ENCODE measurements around the gene RPS6KL1.
"Not testable (repeated sequence)": the region's sequence is repeated elsewhere in the genome, so short reads cannot be mapped to it uniquely, and the experiment has no call there.

RPS6KL1 gene

DNA sequence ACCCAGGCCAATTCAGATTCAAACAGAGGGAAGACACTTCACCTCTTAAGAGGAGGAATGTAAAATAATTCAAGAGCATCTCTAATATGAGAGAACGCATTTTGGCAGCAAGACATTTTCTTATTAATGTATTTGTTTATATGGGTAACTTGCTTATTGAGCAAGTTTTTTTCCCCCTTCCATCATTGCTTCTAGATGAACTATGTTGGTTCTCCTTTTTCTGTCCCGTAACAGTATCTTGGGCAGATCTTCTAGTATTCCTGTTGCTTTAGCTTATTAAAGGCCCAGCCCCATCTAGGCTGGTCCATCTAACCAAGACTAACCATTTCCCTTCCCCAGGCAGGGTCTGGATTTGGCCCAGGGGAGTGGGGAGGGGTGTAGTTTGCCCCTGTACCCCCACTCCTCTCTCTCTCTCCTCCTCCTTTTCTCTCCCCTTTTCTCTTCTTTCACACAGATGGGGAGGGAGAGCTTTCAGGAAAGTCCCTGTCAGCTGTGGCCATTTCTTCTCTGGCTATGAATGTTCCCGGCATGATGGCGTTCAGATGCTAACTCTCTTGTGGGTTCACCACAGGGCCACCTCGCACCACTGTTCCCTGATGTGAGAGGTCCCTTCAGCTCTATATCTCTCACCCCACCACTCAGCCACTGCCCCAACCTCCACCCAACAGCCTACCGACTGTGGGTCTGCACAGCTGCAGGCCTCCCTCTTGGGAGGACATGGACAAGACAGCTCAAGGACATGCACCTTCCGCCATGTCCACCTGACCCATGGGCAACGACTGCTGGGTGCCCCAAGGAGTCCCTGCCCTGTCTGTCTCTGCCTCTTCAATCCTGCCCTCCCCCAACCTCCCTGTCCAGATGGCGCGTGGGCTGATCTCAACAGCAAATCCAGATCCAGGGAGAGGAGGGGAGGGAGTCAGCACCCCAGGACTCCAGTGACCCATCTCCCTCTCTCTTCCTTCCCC lies 15.8 kb upstream of the RPS6KL1 start:
- no peaks in the 10 kb centered on the region for H3K27me3 ChIP-seq (ENCODE audit: control insufficient read depth, insufficient read depth, low read length)
- no peaks in the 10 kb centered on the region for H3K36me3 ChIP-seq (ENCODE audit: control insufficient read depth, insufficient read depth, low read length)
- H3K4me3 ChIP-seq (ENCODE audit: low read length) = no peak overlapping the region
- no peak overlapping the region for H3K27ac ChIP-seq (ENCODE audit: low read depth, low read length)
- peaks cover 4% of the 10 kb centered on the region for H3K4me1 ChIP-seq (ENCODE audit: control insufficient read depth, insufficient read depth, low read length)
- H3K9ac ChIP-seq (ENCODE audit: low read length) = no peak overlapping the region

DNA sequence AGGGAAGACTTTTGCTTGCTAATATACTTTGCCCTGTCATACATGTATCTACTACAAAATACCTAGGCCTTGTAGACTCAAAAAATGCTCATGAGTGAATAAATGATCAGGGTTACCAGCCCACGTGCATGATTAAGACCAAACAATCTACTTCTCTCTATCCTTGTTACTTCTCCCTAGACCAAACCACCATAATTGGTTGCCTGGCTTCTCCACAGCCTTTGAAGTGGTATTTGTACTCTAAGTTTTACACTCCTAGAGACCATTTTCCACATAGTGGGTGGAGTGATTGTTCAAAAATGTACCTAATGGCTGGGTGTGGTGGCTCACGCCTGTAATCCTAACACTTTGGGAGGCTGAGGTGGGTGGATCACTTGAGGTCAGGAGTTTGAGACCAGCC lies 14.1 kb upstream of the RPS6KL1 start:
- Histone ChIP-seq H3K9ac (ENCODE audit: low read length) (no peak overlapping the region), H3K36me3 (ENCODE audit: control insufficient read depth, insufficient read depth, low read length) (no peaks in the 10 kb centered on the region), H3K4me1 (ENCODE audit: control insufficient read depth, insufficient read depth, low read length) (peaks cover 4% of the 10 kb centered on the region), H3K4me3 (ENCODE audit: low read length) (no peak overlapping the region), H3K27me3 (ENCODE audit: control insufficient read depth, insufficient read depth, low read length) (no peaks in the 10 kb centered on the region), H3K27ac (ENCODE audit: low read depth, low read length) (no peak overlapping the region)

DNA sequence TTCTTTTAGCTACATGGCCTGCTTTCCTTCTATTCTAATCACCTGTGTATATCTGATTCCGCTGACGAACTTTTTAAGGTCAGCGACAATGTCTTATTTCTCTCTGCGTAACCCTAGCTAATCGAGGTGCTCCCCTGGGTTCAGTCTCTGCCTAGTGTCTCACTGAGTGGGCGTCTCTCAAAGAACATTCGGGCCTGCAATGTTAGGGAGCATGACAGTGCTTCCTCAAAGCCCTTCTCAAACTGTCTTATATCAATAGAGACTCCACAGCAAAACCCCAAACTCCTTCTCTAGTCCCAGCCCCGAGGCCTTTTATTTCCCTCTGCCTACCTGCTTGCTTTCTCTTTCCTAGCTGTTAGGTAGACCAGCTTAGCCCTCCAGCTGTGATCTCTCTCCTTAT lies 13.7 kb upstream of the RPS6KL1 start:
- peaks cover 4% of the 10 kb centered on the region for H3K4me1 ChIP-seq (ENCODE audit: control insufficient read depth, insufficient read depth, low read length)
- H3K27me3 ChIP-seq (ENCODE audit: control insufficient read depth, insufficient read depth, low read length) = no peaks in the 10 kb centered on the region
- H3K4me3 ChIP-seq (ENCODE audit: low read length) = no peak overlapping the region
- no peak overlapping the region for H3K9ac ChIP-seq (ENCODE audit: low read length)
- no peak overlapping the region for H3K27ac ChIP-seq (ENCODE audit: low read depth, low read length)
- H3K36me3 ChIP-seq (ENCODE audit: control insufficient read depth, insufficient read depth, low read length) = no peaks in the 10 kb centered on the region

DNA sequence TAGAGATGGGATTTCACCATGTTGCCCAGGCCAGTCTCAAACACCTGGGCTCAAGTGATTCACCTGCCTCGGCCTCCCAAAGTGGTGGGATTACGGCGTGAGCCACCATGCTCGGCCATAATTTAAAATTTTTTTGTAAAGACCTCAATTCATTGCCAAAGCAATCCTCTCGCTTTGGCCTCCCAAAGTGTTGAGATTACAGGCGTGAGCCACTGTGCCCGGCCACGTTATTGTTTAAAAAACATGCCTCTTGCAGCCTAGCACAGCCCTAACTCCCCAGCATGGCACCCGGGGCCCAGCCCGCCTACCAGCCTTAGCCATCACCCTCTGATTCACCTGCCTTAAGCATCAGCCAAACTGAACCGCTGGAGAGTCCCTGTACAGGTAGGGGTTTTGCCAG lies 13.1 kb upstream of the RPS6KL1 start:
- no peak overlapping the region for H3K4me3 ChIP-seq (ENCODE audit: low read length)

DNA sequence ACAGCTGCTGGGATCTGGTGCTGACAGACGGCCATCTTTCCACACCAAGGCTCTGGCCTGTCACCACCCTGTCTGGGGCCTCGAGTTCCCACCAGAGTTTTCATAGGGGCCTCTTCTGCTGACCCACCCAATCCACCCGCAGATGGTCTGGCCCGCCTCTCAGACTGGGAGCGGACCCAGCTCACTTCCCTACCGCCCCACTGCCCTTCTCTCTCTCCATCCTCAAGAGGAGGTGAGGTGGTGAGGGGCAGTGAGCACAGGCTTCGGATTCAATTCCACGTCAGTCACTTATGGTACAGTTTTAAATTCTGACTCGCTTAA lies 12.3 kb upstream of the RPS6KL1 start:
- Histone ChIP-seq H3K36me3 (ENCODE audit: control insufficient read depth, insufficient read depth, low read length) (no peaks in the 10 kb centered on the region), H3K27ac (ENCODE audit: low read depth, low read length) (no peak overlapping the region), H3K4me3 (ENCODE audit: low read length) (no peak overlapping the region), H3K27me3 (ENCODE audit: control insufficient read depth, insufficient read depth, low read length) (no peaks in the 10 kb centered on the region), H3K9ac (ENCODE audit: low read length) (no peak overlapping the region), H3K4me1 (ENCODE audit: control insufficient read depth, insufficient read depth, low read length) (peaks cover 4% of the 10 kb centered on the region)

More for the DNA sequence above, 13.1 kb upstream of the RPS6KL1 start:
- H3K9ac ChIP-seq (ENCODE audit: low read length) = no peak overlapping the region
- H3K27me3 ChIP-seq (ENCODE audit: control insufficient read depth, insufficient read depth, low read length) = no peaks in the 10 kb centered on the region
- H3K4me1 ChIP-seq (ENCODE audit: control insufficient read depth, insufficient read depth, low read length) = peaks cover 4% of the 10 kb centered on the region
- H3K36me3 ChIP-seq (ENCODE audit: control insufficient read depth, insufficient read depth, low read length) = no peaks in the 10 kb centered on the region
- H3K27ac ChIP-seq (ENCODE audit: low read depth, low read length) = no peak overlapping the region

DNA sequence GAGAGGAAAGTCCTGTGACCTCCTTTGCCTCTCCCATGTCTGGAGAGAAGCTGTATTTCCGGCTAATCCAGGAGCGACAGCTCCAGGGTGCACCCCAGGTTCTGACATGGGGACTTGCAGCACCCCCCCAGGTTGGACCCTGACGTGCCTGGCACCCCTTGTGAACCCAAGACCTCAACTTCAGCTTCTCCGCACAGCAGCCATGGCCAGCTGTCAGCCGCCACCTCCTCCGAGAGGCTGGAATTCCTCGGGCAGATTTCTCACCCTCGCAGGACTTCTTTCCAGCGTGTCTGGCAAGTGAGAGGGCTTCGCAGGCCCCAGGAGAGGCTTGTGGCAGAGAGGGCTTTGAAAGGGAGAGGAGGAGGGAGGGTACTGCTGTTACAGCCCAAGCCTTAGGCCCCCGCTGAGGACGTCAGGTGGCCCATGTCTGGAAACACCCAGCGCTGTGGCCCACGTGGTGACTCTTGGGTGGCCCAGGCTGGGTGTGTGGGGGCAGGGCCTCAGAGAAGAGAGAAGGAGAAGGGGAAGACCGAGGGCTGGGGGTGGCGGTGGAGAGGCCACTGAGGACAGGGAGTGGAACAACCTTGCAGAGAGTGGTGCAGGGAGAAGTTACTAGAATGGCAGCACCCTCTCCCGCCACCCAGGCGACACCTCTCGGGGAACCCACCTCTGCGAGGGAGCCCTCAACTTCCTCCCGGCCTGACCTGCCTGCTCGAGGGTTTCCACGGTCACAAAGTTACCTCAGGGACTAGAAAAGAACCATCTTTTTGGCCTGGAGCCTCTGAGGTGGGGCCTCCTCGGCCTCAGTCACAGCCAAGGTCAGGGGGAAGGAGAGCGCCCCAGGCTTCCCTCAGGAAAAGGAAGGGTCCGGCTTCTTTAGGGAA lies 11.7 kb upstream of the RPS6KL1 start:
- Histone ChIP-seq H3K4me3 (ENCODE audit: low read length) (no peak overlapping the region), H3K27ac (ENCODE audit: low read depth, low read length) (no peak overlapping the region), H3K27me3 (ENCODE audit: control insufficient read depth, insufficient read depth, low read length) (no peaks in the 10 kb centered on the region), H3K36me3 (ENCODE audit: control insufficient read depth, insufficient read depth, low read length) (no peaks in the 10 kb centered on the region), H3K9ac (ENCODE audit: low read length) (no peak overlapping the region), H3K4me1 (ENCODE audit: control insufficient read depth, insufficient read depth, low read length) (peaks cover 2% of the 10 kb centered on the region)

DNA sequence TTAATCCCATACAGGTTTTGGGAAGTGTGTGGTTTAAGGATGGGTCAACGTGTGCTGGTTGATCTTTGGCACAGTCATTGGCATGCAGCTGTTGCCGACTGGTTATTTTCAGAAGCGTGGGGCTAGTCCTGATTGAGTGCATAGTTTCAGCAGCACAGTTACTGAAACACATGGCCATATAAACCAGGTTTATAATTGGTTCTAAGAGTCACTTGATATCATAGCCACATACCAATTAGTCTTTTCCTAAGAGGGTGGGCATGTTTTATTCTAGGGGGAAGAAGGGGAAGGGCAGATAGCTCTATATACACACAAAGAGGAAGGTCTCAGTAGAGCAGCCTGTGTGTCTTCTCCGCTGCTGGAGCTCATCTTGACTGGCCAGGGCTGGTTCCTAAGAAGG lies 11.0 kb upstream of the RPS6KL1 start:
- Histone ChIP-seq H3K9ac (ENCODE audit: low read length) (no peak overlapping the region), H3K27ac (ENCODE audit: low read depth, low read length) (no peak overlapping the region)

DNA sequence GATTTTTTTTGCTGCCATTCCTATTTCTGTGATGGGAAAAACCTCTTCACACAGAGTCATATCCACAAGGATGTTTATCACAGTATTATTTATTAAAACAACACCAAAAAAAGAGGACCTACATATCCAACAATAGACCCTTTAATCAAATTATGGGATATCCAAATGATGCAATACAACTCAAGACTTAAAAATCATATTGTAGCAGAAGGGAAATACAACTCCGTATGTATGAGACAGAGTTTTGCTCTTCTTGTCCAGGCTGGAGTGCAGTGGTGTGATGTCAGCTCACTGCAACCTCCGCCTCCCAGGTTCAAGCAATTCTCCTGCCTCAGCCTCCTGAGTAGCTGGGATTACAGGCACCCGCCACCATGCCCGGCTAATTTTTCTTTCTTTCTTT lies 9.9 kb upstream of the RPS6KL1 start:
- not testable (repeated sequence) for H3K27ac ChIP-seq (ENCODE audit: low read depth, low read length); H3K36me3 ChIP-seq (ENCODE audit: control insufficient read depth, insufficient read depth, low read length); H3K9ac ChIP-seq (ENCODE audit: low read length); H3K27me3 ChIP-seq (ENCODE audit: control insufficient read depth, insufficient read depth, low read length); H3K4me3 ChIP-seq (ENCODE audit: low read length); H3K4me1 ChIP-seq (ENCODE audit: control insufficient read depth, insufficient read depth, low read length)

More for the DNA sequence above, 11.0 kb upstream of the RPS6KL1 start:
- Histone ChIP-seq H3K36me3 (ENCODE audit: control insufficient read depth, insufficient read depth, low read length) (no peaks in the 10 kb centered on the region), H3K4me1 (ENCODE audit: control insufficient read depth, insufficient read depth, low read length) (no peaks in the 10 kb centered on the region), H3K4me3 (ENCODE audit: low read length) (no peak overlapping the region), H3K27me3 (ENCODE audit: control insufficient read depth, insufficient read depth, low read length) (no peaks in the 10 kb centered on the region)

DNA sequence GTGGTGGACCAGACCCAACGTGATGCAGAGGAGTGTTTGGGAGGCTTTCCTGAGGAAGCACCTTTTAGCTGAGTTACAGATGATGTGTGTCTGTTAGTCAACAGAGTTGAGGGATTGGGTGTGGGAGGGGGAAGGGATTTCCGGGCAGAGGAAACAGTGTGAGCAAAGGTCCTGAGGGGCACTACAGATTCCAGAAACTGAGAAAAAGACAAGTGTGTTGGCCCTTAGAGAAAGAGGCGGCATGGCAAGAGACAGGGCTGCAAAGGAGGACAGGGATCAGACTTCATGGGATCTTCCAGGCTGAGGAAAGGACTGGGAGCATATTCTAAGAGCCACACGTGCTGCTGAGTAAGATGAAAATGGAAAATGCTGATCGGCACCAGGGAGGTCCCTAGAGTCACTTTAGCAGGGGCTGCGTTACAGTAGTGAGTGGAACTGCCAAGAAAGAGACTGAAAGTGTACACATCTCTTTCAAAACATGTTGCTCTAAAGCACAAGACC lies 9.4 kb upstream of the RPS6KL1 start:
- Histone ChIP-seq H3K27ac (ENCODE audit: low read depth, low read length) (no peak overlapping the region), H3K9ac (ENCODE audit: low read length) (no peak overlapping the region), H3K36me3 (ENCODE audit: control insufficient read depth, insufficient read depth, low read length) (no peaks in the 10 kb centered on the region), H3K27me3 (ENCODE audit: control insufficient read depth, insufficient read depth, low read length) (no peaks in the 10 kb centered on the region), H3K4me1 (ENCODE audit: control insufficient read depth, insufficient read depth, low read length) (no peaks in the 10 kb centered on the region), H3K4me3 (ENCODE audit: low read length) (no peak overlapping the region)

DNA sequence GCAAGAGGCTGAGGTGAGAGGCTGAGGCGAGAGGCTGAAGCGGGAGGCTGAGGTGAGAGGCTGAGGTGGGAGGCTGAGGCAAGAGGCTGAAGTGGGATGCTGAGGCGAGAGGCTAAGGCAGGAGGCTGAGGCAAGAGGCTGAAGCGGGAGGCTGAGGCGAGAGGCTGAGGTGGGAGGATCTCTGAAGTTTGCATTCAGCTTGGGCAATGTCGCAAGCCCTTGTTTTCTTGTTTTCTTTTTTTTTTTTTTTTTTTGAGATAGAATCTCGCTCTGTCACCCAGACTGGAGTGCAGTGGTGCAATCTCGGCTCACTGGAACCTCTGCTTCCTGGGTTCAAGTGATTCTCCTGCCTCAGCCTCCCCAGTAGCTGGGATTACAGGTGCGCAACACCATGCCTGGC lies 8.7 kb upstream of the RPS6KL1 start:
- H3K4me1 ChIP-seq (ENCODE audit: control insufficient read depth, insufficient read depth, low read length); H3K4me3 ChIP-seq (ENCODE audit: low read length); H3K9ac ChIP-seq (ENCODE audit: low read length); H3K27ac ChIP-seq (ENCODE audit: low read depth, low read length); H3K36me3 ChIP-seq (ENCODE audit: control insufficient read depth, insufficient read depth, low read length); H3K27me3 ChIP-seq (ENCODE audit: control insufficient read depth, insufficient read depth, low read length): not testable (repeated sequence)

DNA sequence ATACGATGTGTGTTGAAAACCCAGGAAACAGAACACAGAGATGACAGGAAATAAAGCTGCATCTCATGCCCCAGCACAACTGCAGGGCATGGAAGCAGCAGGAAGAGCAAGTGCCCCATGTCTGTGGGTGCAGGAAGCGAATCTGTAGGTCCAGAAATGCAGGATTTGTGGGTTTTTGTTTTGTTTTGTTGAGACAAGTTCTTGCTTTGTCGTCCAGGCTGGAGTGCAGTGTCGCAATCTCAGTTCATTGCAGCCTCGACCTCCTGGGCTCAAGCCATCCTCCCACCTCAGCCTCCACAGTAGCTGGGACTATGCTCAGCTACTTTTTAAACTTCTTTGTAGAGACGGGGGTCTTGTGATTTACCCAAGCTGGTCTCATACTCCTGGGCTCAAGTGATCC lies 6.2 kb upstream of the RPS6KL1 start:
- Histone ChIP-seq H3K9ac (ENCODE audit: low read length) (no peak overlapping the region), H3K27ac (ENCODE audit: low read depth, low read length) (no peak overlapping the region), H3K4me3 (ENCODE audit: low read length) (no peak overlapping the region), H3K27me3 (ENCODE audit: control insufficient read depth, insufficient read depth, low read length) (no peaks in the 10 kb centered on the region), H3K4me1 (ENCODE audit: control insufficient read depth, insufficient read depth, low read length) (no peaks in the 10 kb centered on the region), H3K36me3 (ENCODE audit: control insufficient read depth, insufficient read depth, low read length) (no peaks in the 10 kb centered on the region)

DNA sequence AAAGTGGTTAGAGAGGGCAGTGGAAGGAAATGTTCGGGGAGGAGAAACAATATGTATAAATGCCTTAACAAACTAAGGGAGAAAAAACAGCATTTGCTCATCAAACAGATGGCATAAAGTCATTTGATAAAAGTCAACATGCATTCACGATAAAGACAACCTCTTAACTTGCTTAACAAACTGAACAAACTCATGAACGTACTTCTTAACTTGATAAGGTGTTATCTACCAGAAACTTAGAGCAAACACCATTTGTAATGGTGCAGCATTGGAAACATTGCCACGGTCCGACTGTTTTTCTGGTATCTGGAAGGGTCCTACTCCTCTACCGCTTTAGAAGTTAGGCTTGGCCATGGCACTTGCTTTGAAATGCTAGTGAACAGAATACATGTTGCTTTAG lies 4.2 kb upstream of the RPS6KL1 start:
- Histone ChIP-seq H3K4me3 (ENCODE audit: low read length) (no peak overlapping the region), H3K27ac (ENCODE audit: low read depth, low read length) (no peak overlapping the region), H3K4me1 (ENCODE audit: control insufficient read depth, insufficient read depth, low read length) (peaks cover 3% of the 10 kb centered on the region), H3K36me3 (ENCODE audit: control insufficient read depth, insufficient read depth, low read length) (no peaks in the 10 kb centered on the region), H3K9ac (ENCODE audit: low read length) (no peak overlapping the region), H3K27me3 (ENCODE audit: control insufficient read depth, insufficient read depth, low read length) (no peaks in the 10 kb centered on the region)
